Brain pericyte (primary cell): ENCODE results near the gene PDLIM7.

Experiments used
- DNase-seq: peaks from one replicate; pipeline ENCODE4 v3.0.0-alpha.2; 2012; ENCODE audit warnings: low read depth, low spot score

Gene PDLIM7

DNA sequence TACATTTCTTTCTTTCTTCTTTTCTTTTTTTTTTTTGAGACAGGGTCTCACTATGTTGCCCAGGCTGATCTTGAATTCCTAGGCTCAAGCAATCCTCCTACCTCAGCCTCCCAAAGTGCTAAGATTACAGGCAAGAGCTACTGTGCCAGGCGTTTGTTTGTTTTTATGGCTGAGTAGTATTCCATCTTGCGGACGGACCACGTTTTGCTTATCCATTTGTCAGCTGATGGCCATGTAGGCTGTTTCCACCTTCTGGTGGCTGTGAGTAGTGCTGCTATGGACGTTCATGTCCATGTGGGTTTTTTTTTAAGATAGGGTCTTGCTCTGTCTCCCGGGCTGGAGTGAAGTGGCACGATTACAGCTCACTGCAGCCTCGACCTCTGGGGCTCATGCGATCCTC is 9.8 kb upstream of the PDLIM7 start:
- DNase-seq: no peak

DNA sequence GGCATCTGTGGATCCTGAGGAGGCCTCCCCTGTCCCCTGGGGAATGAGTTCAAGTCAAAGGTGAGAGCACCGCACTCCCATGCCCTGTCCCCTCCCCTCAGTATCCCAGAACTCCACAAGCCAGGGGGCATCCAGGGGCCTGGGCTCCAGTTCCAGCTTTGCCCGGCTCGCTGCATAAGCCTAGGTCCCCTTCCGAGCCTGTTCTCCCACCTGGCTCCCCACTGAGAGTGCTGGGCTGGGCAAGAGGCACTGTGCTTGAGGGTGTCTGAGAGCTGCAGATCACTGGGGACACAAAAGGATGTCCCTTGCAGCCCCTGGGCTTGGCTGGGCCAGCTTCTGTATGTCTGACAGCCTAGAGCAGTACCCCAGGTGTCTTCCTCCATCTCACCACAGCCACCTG is 7.7 kb upstream of the PDLIM7 start:
- DNase-seq: no peak

- DNase-seq: no peak
These were observed 7.0 kb upstream of the PDLIM7 start for GRCh38 chr5:177504086-177505056.

DNA sequence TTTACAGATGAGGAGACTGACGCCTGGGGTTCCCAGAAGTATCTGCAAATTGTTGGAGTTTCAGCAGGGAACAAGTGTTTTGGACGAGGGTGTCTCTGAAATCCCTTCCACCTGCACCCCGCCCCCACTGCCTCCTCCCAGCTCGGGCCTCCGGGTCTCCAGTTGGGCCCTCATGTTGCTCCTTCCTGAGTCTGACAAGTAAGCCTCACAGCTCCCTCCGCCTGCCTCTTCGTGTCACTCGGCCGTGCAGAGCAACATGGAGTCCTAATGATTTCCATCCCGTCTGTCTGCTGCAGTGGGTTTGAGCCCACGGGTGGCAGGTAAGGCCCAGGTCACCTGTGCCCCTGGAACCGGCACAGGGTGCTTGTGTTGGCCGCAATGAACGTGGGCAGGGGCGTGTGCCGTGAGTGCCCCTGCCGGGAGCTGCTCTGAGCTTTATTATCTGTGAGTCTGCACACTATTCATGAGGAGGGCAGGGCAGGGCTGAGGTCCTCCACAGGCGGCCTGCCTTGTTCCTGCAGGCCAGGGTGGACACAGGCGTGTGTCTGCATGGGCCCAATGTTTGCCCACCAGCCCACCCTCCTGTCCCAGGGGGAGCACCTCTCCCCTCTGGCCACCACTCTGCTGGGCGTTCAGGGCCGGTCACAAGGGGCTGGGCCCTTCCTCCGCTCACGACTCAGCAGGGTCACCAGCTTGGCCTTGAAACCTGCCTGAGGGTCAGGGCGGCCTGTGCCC is 6.1 kb upstream of the PDLIM7 start:
- DNase-seq: no peak

DNA sequence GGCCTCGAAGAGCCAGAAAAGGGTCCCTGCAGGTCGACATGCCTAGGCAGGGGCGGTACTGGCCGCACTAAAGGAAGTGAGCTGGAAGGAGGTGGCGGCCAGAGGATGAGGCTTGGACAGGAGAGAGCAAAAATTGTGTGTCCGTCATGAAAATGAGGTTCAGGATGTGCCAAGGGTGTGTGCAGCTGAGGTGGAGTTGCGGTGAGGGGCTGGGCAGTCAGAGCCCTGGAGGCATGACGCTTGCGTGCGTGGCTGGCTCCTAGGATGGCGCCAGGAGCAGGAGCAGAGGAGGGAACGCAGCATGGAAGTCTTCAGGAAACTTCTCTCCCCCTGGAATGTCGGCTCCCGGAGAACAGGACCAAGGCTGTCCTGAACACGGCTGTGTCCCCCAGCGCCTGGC is 5.5 kb upstream of the PDLIM7 start:
- no peak for DNase-seq

DNA sequence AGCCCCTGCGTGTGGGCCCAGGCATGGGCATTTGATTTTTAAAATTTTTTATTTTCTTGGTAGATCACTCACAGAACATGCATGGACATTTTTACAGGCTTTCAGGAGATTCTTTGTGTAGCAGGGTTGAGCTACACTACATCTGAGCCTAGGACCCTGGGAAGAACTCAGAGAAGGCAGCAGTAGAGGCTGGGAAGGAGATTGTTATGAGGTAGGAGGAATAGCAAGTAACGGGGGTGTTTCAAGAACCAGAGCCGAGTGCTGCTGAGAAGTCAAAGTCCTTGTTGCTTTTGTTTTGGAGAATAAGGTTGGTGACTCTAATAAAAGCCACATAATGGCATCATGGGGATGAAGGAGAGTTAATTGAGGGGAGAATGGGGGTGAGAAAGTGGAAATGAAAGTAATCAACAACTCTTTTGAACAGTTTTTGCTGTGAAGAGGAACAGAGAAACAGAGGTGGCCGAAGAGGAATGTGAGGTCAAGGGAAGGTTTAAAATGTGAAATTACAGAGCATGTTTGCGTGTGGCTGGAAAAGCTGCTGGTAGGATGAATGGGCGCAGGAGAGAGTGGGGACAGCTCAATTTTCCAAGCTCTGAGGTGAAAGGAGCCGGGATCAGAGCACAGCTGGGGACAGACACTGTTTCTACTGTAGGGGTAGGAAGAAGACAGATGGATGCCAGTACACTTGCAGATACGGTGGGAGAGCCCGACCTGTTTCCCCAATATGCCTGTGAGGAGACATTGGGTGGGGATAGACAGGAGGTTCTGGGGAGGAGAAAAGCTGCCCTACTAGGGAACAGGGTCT is 4.7 kb upstream of the PDLIM7 start:
- DNase-seq: no peak

- DNase-seq: no peak
These were observed 3.5 kb upstream of the PDLIM7 start for GRCh38 chr5:177500685-177501522.

DNA sequence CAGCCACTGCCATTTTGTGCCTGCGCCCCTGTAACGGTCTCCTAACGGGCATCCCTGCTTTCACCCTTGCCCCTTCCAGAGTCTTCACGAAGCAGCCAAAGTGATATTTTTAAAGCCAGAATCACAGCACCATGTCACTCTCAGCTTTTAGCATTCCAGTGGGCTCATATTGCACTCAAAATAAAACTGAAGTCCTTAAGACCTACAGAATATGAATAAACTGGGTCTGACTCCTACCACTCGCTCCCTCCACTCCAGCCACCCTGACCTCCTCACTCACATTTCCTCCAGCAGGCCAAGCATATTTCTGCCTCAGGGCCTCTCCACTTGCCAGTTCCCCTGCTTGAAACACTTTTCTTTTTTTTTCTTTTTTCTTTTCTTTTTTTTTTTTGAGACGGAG is 2.4 kb upstream of the PDLIM7 start:
- DNase-seq: no peak

- DNase-seq: no peak
These were observed 796 bp upstream of the PDLIM7 start for GRCh38 chr5:177498013-177498787.

DNA sequence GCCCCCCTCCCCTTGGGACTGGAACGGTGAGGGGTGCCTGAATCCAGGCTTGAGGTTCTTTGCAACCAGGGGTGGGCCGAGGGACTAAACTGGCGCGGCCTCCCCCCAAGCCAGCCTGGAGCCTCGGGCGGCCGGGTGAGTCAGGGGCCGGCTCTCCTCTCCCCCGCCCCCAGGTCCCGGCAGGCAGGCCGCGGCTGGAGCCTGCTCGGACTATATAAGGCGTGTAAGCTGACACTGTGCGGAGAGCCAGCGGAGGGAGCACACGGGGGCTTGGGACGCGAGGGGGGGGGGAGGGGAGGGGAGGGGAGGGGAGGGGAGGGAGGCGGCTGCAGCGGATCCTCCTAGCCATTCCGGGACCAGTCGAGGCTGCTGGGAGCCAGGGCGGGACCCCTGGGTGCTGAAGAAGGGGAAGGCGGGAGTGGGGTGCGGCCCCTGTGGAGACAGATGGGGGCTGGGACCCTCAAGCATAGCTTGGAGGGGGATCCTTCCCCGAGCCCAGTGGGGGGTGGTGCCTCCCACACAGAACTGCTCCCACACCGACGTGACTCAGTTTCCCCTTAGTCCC is 595 bp downstream of the PDLIM7 start:
- no peak for DNase-seq

DNA sequence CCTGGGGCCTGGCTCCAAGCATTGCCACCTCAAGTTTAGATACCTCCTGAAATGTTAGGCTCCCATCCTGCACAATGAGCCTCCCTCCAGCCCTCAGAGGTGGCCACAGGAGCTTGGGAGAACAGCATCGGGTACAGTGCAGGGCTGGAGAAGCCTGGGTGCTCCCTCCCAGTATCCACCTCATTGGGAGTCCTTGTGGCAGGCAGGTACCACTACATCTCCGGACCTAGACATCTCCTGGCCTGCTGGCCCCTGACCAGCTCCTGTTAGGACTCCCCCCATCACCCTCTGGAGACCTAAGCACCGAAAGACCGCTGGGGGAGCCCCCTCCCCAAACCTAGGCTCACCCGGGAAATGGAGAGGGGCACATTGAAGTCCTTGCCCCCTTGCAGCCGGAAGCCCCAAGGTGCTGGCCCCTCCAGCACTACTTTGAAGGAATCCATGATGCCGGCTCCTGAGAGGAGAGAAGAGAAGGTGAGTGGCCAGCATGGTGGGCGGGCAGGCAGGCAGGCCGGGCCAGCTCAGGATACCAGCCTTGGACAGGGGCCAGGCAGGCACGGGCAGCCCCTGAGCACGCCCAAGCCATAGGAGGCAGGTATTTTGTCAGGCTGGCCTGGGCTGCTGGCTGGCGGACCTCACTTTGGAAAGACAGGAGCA is 1.2 kb downstream of the PDLIM7 start:
- no peak for DNase-seq

DNA sequence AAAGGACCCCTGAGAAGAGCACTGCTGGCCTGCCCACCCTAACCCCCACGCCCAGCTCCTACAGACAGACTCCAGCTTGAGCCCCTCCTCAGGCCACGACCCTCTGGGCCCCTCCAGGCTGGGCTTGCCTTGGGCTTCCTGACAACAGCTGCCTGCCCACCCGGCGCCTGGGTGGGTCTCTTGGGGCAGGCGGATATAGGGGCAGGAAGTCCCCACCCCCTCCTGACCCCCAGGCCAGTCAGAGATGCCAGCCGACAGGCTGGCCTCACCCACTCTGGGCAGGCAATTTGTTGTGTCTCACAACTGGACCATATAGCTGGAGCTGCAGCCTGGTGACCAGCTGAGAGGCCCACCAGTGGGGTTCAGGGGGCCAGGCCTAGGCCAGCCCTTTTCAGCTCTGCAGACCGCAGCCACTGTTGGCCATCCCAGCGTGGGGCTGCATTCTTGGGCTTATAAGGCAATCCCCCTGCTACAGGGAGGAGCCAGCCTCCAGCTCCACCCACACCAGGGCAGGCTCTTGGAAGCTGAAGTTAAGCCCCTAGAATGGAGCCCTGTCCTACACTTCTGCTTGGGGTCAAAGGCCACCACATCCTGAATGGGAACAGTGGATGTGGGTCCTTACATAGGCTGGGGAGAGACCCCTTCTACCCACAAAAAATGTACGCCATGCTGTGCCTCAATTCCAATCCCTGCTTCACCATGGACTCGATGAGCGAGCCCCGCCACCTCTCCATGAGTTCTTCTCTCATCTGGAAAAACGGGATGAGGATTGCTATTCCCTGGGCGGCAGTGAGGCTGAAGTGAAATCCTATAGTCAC is 2.0 kb downstream of the PDLIM7 start:
- DNase-seq: peak; percentile 89

DNA sequence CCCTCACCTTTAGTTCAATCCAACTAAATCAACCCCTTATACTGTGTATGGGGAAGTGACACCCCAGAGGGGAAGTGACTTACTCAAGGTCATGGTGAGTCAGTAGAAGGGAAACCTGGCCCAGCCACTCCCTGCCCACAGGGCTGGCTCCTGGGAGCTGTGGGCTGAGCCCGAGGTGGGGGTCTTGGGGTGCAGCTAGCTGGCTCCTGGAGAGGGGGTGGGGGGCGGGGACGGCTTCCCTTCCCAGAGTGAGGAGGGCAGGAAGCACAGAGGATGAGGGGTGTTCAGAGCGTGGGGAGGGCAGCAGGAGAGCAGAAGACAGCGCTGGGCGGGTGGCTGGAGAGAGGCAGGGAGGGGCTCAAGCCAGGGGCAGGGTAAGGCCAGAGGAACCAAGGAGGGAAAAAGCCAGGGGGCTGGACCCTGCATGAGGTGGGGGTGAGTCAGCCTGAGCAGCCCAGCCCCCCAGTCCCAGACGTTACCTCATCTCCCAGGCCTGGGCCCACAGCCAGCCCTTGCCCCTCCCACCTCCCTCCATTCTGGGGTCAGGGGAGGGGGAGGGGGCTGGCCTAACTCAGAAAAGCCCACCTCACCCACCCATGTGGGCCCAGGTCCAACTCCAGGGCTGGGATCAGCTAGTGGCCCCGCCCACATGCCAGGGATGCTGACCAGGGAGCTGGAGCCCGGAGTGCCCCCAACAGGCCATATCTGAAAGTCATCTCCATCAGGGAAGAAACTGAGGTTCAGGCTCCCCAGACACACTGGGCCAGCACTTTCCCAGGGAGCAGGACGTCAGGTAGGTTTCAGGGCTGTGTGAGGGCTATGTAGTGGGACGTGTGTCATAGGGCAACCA is 2.8 kb downstream of the PDLIM7 start:
- DNase-seq: no peak

GRCh38 chr5:177493795-177494345 is 3.5 kb downstream of the PDLIM7 start:
- no peak for DNase-seq

DNA sequence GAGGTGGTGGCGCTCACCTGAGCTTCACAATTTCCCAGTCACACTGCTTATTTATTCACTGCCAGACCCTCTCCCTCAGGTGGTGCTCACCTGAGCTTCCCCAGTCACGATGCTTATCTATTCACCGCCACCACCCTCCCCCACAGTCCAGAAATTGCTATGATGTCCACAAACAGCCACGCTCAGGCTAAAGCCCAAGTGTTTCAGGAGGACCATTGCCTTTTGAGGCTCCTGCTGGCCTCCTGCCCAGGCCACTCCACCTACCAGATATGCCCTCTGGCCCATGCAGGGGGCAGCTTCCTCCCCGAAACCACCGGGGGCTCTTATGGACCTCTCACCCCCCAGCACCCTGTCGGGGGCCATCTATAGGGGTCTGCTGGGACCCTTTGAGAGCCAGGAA is 4.6 kb downstream of the PDLIM7 start:
- DNase-seq: no peak

- DNase-seq: no peak
These were observed 5.2 kb downstream of the PDLIM7 start for GRCh38 chr5:177491983-177492746.
